Omental fat pad (tissue), 4 donors: ENCODE data around the gene SFT2D3. TPM values are rescaled to one million over a fixed set of nuclear protein-coding genes. Genes with fewer than 3 reads are reported as not detected.

Source experiments
- ATAC-seq: fragments of 150-250 bp; one replicate; pipeline ENCODE4 v1.9.1; 2016; ENCODE audit warnings: mild to moderate bottlenecking, moderate library complexity; ENCODE audit not compliant: low FRiP score
- DNase-seq: peaks from one replicate; pipeline ENCODE4 v3.0.0-alpha.2; 2019; ENCODE audit warnings: low spot score
- total RNA-seq, 4 donors: library from RNA; depleted of rRNA; stranded (reverse); fragments of >200 nt; gene quantifications; one replicate each; pipeline ENCODE4 v1.1.0, GENCODE V29; 2016
- TF ChIP-seq, protein P1 (sequence below), 3 donors: fragments of 450-650 bp; IDR thresholded peaks; one replicate each; pipeline ENCODE4 v1.5.1; 2016 to 2017; ENCODE audit warnings: antibody characterized with exemption in 3 of 3, mild to moderate bottlenecking in 3 of 3, moderate library complexity in 2 of 3

Gene SFT2D3
- total RNA-seq, 4 donors from 2014 or later = 4.4 to 11.7 (median 5.1) TPM

DNA sequence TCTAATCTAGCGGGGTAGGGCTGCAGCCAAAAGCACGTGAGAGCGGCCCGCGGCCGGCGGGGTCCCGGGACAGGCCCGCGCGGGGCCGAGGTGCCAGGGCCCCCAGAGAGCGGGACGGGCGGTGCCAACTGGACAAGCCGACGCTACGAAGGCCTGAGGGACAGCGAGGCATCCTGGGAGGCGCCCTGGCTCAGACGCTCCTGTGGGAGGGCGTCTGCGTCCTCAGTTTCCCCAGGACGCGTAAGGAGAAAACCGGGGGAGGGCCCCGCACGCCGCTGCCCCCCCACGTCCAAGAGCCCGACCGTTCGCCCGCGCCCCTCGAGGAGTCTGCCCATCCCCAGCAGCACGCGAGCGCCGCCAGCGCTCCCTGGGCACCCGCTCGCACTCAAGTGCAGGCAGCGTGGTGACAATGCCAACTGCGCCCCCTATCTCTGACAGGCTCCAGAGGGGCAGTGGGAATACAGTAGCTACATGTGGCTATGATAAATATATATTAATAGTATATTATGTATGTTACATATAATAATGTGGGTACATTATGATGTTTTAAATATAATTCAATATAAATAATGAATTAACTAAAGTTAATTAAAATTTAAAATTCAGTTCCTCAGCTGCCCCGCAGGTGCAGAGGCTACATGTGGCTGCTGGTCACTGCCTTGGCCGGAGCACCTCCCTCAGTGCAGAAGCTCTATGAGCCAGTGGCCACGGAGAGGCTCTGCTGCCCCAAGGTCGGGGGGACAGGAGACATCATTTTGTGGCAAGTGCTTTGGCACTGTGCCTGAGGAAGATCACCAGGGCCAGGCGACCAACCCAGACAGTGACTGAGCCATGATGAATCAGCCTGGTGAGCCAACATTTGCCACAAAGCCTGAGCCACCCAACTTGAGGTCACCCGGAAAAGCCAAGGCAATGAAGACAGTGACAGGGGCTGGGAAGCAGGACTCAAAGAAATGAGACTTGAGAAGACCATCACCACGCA lies 5.5 kb upstream of the SFT2D3 start:
- DNase-seq (no peak), ATAC-seq (peak; percentile 63)
- TF ChIP-seq, protein P1, sequence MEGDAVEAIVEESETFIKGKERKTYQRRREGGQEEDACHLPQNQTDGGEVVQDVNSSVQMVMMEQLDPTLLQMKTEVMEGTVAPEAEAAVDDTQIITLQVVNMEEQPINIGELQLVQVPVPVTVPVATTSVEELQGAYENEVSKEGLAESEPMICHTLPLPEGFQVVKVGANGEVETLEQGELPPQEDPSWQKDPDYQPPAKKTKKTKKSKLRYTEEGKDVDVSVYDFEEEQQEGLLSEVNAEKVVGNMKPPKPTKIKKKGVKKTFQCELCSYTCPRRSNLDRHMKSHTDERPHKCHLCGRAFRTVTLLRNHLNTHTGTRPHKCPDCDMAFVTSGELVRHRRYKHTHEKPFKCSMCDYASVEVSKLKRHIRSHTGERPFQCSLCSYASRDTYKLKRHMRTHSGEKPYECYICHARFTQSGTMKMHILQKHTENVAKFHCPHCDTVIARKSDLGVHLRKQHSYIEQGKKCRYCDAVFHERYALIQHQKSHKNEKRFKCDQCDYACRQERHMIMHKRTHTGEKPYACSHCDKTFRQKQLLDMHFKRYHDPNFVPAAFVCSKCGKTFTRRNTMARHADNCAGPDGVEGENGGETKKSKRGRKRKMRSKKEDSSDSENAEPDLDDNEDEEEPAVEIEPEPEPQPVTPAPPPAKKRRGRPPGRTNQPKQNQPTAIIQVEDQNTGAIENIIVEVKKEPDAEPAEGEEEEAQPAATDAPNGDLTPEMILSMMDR (IDR thresholded peaks at IDR 0.05) = no peak

DNA sequence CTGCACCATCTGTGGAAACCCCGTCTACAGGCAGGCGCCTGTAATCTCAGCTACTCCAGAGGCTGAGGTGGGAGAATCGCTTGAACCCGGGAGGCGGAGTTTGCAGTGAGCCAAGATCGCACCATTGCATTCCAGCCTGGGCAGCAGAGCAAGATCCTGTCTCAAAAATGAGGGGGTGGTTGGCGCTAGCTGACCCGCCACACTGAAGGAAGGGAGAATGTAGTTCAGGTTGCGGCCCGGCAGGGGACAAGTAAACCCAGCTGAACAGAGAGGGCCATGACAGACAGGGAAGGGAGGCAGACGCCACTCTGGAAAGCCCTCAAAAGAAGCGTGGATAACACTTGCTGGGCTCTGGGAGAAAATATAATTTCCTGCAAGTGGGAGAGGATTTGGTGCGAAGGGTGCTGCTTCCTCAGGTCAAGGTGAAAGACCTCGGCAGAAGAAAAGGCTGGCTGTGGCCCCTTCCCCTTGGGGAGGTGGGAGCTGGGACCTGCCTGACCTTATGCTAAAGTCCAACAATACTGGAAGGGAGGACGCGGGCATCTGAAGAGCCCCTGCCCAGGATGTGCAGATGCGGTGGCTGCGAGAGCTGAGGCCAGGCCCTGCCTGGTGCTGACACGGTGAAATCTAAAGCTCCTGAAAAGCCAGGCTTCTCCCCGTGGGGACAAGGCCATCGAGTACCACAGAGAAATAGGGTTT lies 3.7 kb upstream of the SFT2D3 start:
- no peak for ATAC-seq
- TF ChIP-seq, protein P1 (IDR thresholded peaks at IDR 0.05) = no peak
- no peak for DNase-seq

DNA sequence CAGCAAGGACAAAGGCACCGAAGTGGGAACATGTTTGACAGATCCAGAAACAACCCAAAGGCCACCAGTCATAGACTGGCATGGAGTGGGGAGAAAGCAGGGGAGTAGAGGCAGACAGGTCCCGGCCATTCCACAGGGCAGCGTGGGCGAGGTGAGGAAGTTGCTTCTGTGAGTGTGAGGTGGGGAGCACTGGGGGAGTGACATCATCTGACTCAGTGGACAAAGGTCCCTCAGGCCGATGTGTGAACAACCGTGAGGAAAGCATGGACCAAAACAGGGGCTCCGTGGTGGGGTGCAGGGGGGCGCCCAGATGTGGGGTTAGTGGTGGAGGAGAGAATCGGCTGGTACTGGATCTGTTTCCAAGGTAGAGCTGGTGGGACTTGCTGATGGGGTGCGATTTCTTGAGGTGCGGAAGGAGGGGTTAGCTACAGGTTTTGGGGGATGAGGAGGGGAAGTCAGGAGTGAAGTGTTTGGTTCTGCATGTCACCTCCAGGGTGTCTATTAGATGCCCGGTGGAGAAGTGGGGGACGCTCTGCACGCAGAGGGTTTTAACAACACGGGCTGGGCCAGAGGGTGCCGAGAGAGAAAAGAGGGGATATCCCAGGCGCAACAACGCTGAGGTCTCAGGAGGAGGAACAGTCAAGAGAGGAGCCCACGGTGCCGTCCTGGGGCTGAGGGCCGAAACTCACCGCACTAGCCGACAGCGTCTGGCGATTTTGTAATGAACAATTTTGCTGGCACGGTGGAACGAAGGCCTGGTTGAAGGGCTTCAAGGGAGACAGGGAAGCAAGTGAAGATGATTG lies 2.5 kb upstream of the SFT2D3 start:
- DNase-seq = no peak
- ATAC-seq = no peak
- TF ChIP-seq, protein P1 (IDR thresholded peaks at IDR 0.05) = no peak

GRCh38 chr2:127700527-127701192 lies 637 bp upstream of the SFT2D3 start:
- TF ChIP-seq, protein P1 (IDR thresholded peaks at IDR 0.05) = no peak
- no peak for ATAC-seq
- peak; percentile 41 for DNase-seq

GRCh38 chr2:127701651-127702394 lies 526 bp downstream of the SFT2D3 start:
- peak; percentile 86 for ATAC-seq
- DNase-seq = no peak
- TF ChIP-seq, protein P1 (IDR thresholded peaks at IDR 0.05) = peak in 1 of 3 donors; percentile 39
